ENCODE results near the gene TRIM9.

Gene TRIM9

GRCh38 chr14:51008446-51008845, 86.5 kb downstream of the TRIM9 start:
- no peak for TF ChIP-seq CTCF (IDR thresholded peaks at IDR 0.05; ENCODE audit: low read depth, low read length)

GRCh38 chr14:51006781-51007211, 88.1 kb downstream of the TRIM9 start:
- TF ChIP-seq CTCF (IDR thresholded peaks at IDR 0.05; ENCODE audit: low read depth, low read length): no peak

More at GRCh38 chr14:51008446-51008845, 86.5 kb downstream of the TRIM9 start:
- no peak overlapping the region for H3K4me3 ChIP-seq (ENCODE audit: low read depth, low read length)

GRCh38 chr14:51006324-51006723, 88.6 kb downstream of the TRIM9 start:
- no peak overlapping the region for H3K4me3 ChIP-seq (ENCODE audit: low read depth, low read length)
- no peak for TF ChIP-seq CTCF (IDR thresholded peaks at IDR 0.05; ENCODE audit: low read depth, low read length)

More at GRCh38 chr14:51006781-51007211, 88.1 kb downstream of the TRIM9 start:
- no peak overlapping the region for H3K4me3 ChIP-seq (ENCODE audit: low read depth, low read length)

GRCh38 chr14:51004801-51005526, 89.9 kb downstream of the TRIM9 start:
- H3K4me3 ChIP-seq (ENCODE audit: low read depth, low read length): no peak overlapping the region
- TF ChIP-seq CTCF (IDR thresholded peaks at IDR 0.05; ENCODE audit: low read depth, low read length): no peak

GRCh38 chr14:51004352-51004800, 90.5 kb downstream of the TRIM9 start:
- H3K4me3 ChIP-seq (ENCODE audit: low read depth, low read length): no peak overlapping the region
- no peak for TF ChIP-seq CTCF (IDR thresholded peaks at IDR 0.05; ENCODE audit: low read depth, low read length)

- no peak overlapping the region for H3K4me3 ChIP-seq (ENCODE audit: low read depth, low read length)
- TF ChIP-seq CTCF (IDR thresholded peaks at IDR 0.05; ENCODE audit: low read depth, low read length): no peak
Measured at GRCh38 chr14:51002406-51002999, 92.4 kb downstream of the TRIM9 start.

- no peak for TF ChIP-seq CTCF (IDR thresholded peaks at IDR 0.05; ENCODE audit: low read depth, low read length)
- no peak overlapping the region for H3K4me3 ChIP-seq (ENCODE audit: low read depth, low read length)
Measured at GRCh38 chr14:51000566-51000965, 94.3 kb downstream of the TRIM9 start.

Measured in WI38 (cell line).